ENCODE results near the gene SMS. TPM values are rescaled to one million over a fixed set of nuclear protein-coding genes. Genes with fewer than 3 reads are reported as not detected.

Gene SMS
- total RNA-seq, 1 experiment from 2014 or later: 218 TPM

GRCh38 chrX:21968333-21968732 is 27.8 kb downstream of the SMS start:
- no peak overlapping the region for H2AFZ ChIP-seq
- H4K20me1 ChIP-seq (ENCODE audit: insufficient read depth): no peaks in the 10 kb centered on the region
- H3K27ac ChIP-seq: no peak overlapping the region
- no peak for DNase-seq
- no peaks in the 10 kb centered on the region for H3K9me3 ChIP-seq (ENCODE audit: insufficient read depth, low read depth)
- TF ChIP-seq CTCF (conservative IDR thresholded peaks at IDR 0.05) (no peak), EZH2 (IDR thresholded peaks at IDR 0.05; ENCODE audit: low read depth) (no peak)
- peaks cover 27% of the 10 kb centered on the region for H3K79me2 ChIP-seq (ENCODE audit: low read depth)
- no peaks in the 10 kb centered on the region for H3K36me3 ChIP-seq (ENCODE audit: low read depth)
- no peak overlapping the region for H3K4me2 ChIP-seq
- intact Hi-C loops (cut with micrococcal nuclease; ENCODE audit: unreplicated experiment): loop anchor here (10.0 kb wide), 1 partner anchor 104 kb away; no protein-coding TSS in a partner anchor
- H3K9me2 ChIP-seq (ENCODE audit: insufficient read depth): no peaks in the 10 kb centered on the region
- ChIA-PET CTCF (no interaction called here), POLR2A (ENCODE audit: unreplicated experiment) (no interaction called here)
- H3K4me1 ChIP-seq (replicated peaks; ENCODE audit: insufficient read depth): peaks cover 7% of the 10 kb centered on the region
- BruUV-seq (replicated peaks): no TSS peak
- H3F3A ChIP-seq (ENCODE audit: insufficient read depth, low read depth): peaks cover 10% of the 10 kb centered on the region
- no peak overlapping the region for H3K4me3 ChIP-seq
- H3K27me3 ChIP-seq (ENCODE audit: insufficient read depth, low read depth): no peaks in the 10 kb centered on the region

DNA sequence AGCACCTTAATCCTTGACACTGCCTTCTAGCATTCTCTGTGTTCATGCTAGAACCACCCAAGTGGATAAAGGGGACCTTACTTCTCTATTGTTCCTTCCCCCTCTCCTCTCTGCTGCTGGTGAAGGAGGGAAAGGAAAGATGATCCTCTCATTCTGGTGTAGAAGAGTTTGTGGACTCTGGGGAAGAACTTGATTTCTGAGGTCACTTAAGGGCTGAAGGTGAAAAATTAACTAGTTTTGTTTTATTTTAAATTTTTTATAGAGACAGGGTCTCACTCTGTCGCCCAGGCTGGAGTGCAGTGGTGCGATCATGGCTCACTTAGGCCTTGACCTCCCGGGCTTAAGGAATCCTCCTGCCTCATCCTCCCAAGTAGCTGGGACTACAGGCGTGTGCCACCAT is 29.8 kb downstream of the SMS start:
- Histone ChIP-seq H4K20me1 (ENCODE audit: insufficient read depth) (no peaks in the 10 kb centered on the region), H3F3A (ENCODE audit: insufficient read depth, low read depth) (peaks cover 26% of the 10 kb centered on the region), H3K4me2 (no peak overlapping the region), H3K27ac (no peak overlapping the region), H3K4me3 (no peak overlapping the region), H3K27me3 (ENCODE audit: insufficient read depth, low read depth) (no peaks in the 10 kb centered on the region), H3K9me2 (ENCODE audit: insufficient read depth) (no peaks in the 10 kb centered on the region), H3K9me3 (ENCODE audit: insufficient read depth, low read depth) (no peaks in the 10 kb centered on the region), H3K79me2 (ENCODE audit: low read depth) (peaks cover 11% of the 10 kb centered on the region), H2AFZ (no peak overlapping the region), H3K36me3 (ENCODE audit: low read depth) (0 out of 2 replicates have a peak, but pooled peaks cover 4% of the 10 kb centered on the region), H3K4me1 (replicated peaks; ENCODE audit: insufficient read depth) (peaks cover 24% of the 10 kb centered on the region)
- ChIA-PET CTCF (no interaction called here), POLR2A (ENCODE audit: unreplicated experiment) (no interaction called here)
- no peak for DNase-seq
- intact Hi-C loops (cut with micrococcal nuclease; ENCODE audit: unreplicated experiment): loop anchor here (5.0 kb wide), 1 partner anchor 1453 kb away; no protein-coding TSS in a partner anchor
- no peak for TF ChIP-seq CTCF (conservative IDR thresholded peaks at IDR 0.05)
- no peak for TF ChIP-seq EZH2 (IDR thresholded peaks at IDR 0.05; ENCODE audit: low read depth)
- no TSS peak for BruUV-seq (replicated peaks)

- Histone ChIP-seq H3K4me2 (no peak overlapping the region), H3K36me3 (ENCODE audit: low read depth) (0 out of 2 replicates have a peak, but pooled peaks cover 4% of the 10 kb centered on the region), H3K4me3 (no peak overlapping the region), H3K4me1 (replicated peaks; ENCODE audit: insufficient read depth) (peaks cover 24% of the 10 kb centered on the region), H3F3A (ENCODE audit: insufficient read depth, low read depth) (peaks cover 26% of the 10 kb centered on the region), H3K79me2 (ENCODE audit: low read depth) (peaks cover 7% of the 10 kb centered on the region; the same call in 1 of the 2 replicates), H3K27ac (no peak overlapping the region), H4K20me1 (ENCODE audit: insufficient read depth) (no peaks in the 10 kb centered on the region), H2AFZ (no peak overlapping the region), H3K9me3 (ENCODE audit: insufficient read depth, low read depth) (no peaks in the 10 kb centered on the region), H3K9me2 (ENCODE audit: insufficient read depth) (no peaks in the 10 kb centered on the region), H3K27me3 (ENCODE audit: insufficient read depth, low read depth) (no peaks in the 10 kb centered on the region)
- ChIA-PET POLR2A (ENCODE audit: unreplicated experiment) (interaction anchor here (0.5 kb wide), 1 partner anchor 89 kb away, joined by 3 read pairs; no protein-coding TSS in a partner anchor), CTCF (interaction anchor here (0.6 kb wide), 1 partner anchor 227 kb away, joined by 6 read pairs; no protein-coding TSS in a partner anchor)
- TF ChIP-seq EZH2 (IDR thresholded peaks at IDR 0.05; ENCODE audit: low read depth): no peak
- no peak for DNase-seq
- intact Hi-C loops (cut with micrococcal nuclease; ENCODE audit: unreplicated experiment): loop anchor here (2.0 to 5.0 kb wide), 3 partner anchors 29 to 1455 kb away; no protein-coding TSS in a partner anchor
- no TSS peak for BruUV-seq (replicated peaks)
Measured at GRCh38 chrX:21972046-21972445, 31.5 kb downstream of the SMS start.
